NCI-H82 treated with DMSO at 0.1 percent for 48 hours (cell line): ENCODE results near the gene MSH3.
"Not testable (repeated sequence)": the region's sequence is repeated elsewhere in the genome, so short reads cannot be mapped to it uniquely, and the experiment has no call there.

Experiments
- DNase-seq: peaks from one replicate; lab custom pipeline; 2025; ENCODE audit not compliant: unreplicated experiment; lab: John Stamatoyannopoulos, UW

Gene MSH3

DNA sequence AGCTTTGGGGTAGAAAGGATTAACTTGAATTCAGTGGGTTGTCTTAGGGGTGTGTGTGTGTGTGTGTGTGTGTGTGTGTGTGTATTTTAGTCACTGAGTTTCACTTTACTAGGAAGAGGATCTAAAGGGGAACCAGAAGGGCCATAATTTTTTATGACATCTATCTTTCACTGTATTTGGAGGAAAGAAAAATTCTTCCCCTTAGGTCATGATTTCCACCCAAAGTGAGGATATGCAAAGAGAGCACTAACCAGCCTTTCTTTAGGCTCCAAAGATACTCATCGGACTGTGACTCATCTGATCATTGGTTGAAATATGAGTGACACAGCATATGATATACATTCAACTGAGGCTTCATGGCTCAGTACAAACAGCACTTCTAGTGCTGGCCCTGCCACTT, 230.5 kb downstream of the MSH3 start:
- DNase-seq: no peak

- no peak for DNase-seq
These were observed 231.0 kb downstream of the MSH3 start for GRCh38 chr5:80885396-80886000.

DNA sequence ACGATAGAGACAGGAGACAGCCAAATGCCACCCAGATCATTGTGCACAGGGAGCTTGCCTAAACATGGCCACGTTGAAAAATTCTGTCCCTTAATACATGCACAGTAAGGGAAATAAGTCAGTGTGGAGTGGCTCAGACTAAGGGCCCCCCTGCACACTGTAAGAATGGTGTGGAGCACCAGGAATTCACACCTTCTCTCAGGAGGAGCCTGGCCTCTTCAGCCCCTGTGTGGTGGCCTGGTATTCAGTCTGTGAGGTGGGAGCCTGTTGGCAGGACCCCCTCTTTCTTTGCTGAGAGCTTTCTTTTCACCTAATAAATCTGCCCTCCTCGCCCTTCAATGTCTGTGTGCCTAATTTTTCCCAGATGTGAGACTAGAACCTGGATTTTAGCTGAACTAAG, 239.6 kb downstream of the MSH3 start:
- no peak for DNase-seq

GRCh38 chr5:80895523-80895922, 241.1 kb downstream of the MSH3 start:
- DNase-seq: no peak

DNA sequence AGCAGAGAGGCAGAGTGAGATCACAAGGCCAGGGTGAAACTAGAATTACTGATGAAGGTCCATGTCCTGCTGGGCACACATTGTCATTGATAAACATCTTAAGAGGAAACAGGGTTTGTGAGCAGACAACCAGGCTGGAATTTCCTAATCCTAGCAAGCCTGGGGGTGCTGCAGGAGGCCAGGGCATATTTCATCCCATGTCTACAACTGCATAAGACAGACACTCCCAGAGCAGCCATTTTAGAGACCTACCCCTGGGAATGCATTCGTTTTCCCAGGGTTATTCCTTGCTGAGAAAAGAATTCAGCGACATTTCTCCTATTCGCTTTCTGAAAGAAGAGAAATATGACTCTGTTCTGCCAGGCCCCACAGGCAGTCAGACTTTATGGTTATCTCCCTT, 248.2 kb downstream of the MSH3 start:
- DNase-seq: not testable (repeated sequence)

DNA sequence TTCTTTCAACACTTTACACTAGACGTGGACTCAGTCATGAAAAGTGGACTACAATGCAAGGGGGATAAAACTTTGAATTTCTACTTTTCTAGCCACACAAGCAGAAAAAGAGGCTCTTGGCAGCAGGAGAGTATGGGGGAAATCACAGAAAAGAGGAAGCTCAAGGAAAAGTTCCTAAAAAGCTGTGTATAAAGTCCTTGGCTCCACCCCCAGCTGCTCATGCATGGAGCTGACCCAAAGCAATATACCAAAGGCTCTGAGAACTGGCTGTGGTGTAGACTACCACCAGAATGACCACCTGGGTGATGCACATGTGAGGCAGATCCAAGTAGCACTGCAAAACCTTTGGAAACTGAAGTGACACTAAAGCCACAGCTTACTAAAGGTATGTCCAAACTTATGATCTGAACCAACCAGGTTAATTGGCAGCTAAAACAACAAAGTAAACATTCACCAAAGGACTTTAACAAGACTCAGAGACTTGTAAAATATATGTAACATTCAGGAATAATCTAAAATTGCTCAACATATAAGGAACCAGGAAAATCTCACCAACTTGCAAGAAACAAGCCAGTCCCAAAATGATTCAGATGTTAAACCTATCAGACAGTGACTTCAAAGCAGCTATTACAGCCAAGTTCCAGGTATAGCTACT, 250.2 kb downstream of the MSH3 start:
- DNase-seq: no peak

- no peak for DNase-seq
These were observed 251.0 kb downstream of the MSH3 start for GRCh38 chr5:80905405-80905804.

GRCh38 chr5:80912479-80912878, 258.0 kb downstream of the MSH3 start:
- DNase-seq: no peak

- no peak for DNase-seq
These were observed 261.3 kb downstream of the MSH3 start for GRCh38 chr5:80915716-80916115.

- DNase-seq: no peak
These were observed 262.2 kb downstream of the MSH3 start for GRCh38 chr5:80916676-80917075.

DNA sequence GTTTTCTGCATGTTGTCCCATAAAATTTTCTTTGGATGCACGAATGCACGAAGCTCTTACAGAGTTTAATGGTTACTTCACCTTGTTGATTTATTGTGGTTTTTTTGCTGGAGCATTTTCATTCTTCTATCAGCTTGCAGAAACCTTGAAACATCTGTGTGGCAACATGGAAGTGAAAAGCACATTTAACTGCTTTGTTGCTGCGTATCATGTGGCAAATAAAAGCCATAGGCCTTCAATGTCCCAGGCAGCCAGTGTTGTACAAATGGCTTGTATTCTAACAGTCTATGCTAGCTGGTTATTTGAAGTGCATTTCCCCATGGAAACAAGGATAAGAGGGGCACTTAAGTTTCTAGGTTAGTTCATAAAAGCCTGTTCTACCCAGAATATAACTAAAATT, 263.2 kb downstream of the MSH3 start:
- no peak for DNase-seq

GRCh38 chr5:80919678-80920196, 265.3 kb downstream of the MSH3 start:
- no peak for DNase-seq

GRCh38 chr5:80920333-80920732, 265.9 kb downstream of the MSH3 start:
- DNase-seq: no peak

- DNase-seq: no peak
These were observed 266.6 kb downstream of the MSH3 start for GRCh38 chr5:80921026-80921425.

GRCh38 chr5:80925931-80926330, 271.5 kb downstream of the MSH3 start:
- no peak for DNase-seq
